NCI-H524 (cell line): ENCODE measurements around the gene LDLRAD4.

Experiments
- DNase-seq, 2 experiments: peaks; one replicate each; lab custom pipeline; 2025; lab: John Stamatoyannopoulos, UW

Gene LDLRAD4

DNA sequence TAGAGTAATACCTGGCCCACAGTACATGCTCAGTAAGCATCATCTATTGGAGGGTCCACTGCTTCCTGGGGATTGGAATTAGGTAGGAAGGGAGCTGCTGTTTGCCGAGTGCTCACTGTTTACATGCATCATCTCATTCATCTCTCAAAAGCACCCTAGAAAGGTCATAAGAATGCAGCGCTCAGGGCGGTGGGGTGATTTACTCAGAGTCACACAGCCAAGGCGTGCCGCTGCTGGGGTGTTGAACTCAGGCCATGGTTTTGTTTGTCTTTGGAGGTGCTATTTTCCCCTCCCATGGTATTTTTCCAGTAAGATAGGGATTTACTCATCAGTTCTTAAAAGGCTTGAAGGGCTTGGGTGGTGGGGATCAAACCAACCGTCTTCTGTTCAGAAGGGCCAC is 227.5 kb downstream of the LDLRAD4 start:
- DNase-seq = no peak

GRCh38 chr18:13446610-13447461 is 228.3 kb downstream of the LDLRAD4 start:
- peak in 1 of 2 experiments; percentile 48 for DNase-seq

DNA sequence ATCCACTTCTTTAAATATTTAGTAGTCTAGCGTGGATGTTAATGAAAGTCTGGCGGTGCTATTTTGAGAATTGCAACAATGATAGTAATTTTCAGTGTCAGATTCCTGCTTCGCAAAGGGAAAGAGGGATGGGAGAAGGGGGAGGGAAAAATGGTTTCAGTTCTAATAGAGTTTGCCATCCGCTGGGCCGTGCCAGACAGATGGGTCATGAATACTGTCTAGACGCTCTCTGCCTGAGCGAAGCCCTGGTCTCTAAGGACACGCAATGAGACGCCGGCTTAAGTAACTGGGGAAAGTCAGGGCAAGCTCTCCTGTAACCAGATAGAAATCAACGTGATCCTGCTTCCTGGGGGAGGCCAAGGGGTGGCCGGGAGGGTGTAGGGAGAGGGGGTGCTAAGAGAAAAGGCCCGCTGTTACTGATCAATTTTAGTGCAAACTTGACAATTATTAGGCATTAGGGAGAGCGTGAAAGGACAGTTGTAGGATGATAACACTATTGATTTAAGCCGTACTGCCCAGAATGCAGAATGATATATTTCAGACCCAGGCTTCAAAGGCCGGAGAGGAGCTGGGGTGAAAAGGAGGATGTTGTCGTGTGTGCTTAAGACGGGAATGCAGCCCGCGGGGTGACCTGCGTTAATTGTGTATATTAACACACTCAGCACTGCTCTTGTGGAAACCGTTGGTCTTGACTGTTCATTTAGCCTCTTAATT is 229.2 kb downstream of the LDLRAD4 start:
- DNase-seq = peak; percentile 58 to 82

DNA sequence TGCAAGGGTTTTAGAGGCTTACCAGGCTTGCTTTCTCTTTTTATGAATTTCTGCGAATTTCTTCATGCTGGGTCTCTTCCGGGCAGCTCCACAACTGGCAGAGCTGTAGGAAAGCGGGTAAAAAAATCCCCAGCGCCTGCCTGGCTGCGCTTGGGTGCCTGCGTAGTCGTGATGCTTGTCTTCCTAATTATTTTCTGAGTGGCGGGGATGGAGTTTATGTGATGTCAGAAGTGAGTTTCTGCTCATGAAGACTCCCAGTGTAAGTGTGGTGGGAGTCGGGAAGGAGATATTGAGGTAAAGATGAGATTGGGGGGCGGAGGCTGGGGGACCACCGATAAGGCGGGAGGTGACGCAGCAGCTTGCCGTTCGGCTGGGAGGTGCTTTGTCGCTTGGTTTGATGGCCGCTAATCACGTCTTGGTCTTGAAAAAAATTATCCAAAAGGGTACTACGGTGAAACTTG is 229.8 kb downstream of the LDLRAD4 start:
- no peak for DNase-seq

DNA sequence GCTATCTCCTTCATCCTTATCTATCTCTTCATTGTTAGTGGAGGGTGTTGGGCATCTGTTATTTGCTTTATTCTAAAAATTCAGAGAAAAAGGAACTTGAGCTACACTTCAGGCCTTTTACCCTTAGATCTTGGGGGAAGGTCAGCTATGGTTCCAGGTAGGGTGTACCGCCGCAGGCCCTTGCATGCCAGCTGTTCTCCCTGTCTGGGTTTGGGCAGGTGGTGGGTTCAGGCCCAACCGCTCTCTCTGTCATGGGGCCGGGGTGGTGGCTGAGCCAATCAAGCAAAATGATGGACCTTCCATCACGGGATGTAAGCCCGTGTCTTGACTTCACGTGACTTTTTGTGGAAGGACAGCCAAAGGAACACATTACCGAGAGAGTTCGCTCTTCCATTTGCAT is 231.1 kb downstream of the LDLRAD4 start:
- DNase-seq = no peak

GRCh38 chr18:13450289-13451212 is 232.0 kb downstream of the LDLRAD4 start:
- no peak for DNase-seq

- no peak for DNase-seq
Observed at GRCh38 chr18:13451213-13451540, 232.6 kb downstream of the LDLRAD4 start.

- DNase-seq = no peak
Observed at GRCh38 chr18:13451661-13452387, 233.3 kb downstream of the LDLRAD4 start.

DNA sequence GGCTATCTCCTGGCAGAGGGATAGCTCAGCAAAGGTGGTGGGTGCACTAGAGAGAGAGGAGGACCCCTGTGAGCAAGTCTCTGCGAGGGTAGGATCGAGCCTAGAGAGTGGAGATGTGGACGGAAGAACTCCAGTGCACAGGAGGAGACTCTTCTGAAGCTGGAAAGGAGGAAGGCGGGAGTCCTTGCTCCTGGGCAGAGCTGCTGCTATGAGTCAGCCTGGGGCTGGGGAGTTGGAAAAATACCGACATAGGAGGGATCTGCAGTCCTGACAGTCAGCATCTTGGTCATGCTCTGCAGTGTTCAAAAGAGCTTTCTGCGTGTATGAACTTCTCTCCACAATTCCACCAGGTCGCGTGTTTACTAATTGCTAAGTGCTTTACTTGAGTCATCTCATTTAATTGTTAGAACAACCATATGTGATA is 233.8 kb downstream of the LDLRAD4 start:
- DNase-seq = no peak

- no peak for DNase-seq
Observed at GRCh38 chr18:13452871-13453680, 234.5 kb downstream of the LDLRAD4 start.

DNA sequence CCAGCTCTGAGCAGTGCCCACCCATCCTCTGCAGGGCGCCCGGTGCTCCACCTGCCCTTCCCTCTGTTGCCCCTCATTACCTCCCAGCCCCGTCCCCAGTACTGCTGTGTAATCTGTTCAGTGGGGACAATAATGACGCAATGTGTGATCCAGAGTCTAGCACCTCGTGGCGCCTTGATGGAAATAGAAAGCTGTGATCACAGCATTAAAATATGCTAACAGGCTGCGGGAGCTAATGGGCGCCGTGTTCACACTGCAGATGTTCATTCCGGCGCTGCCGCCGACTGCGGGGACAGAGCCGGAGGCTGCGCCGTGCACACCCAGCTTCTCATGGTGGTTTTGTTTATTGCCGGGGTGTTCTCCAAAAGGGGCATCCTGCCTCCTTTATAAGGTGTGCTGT is 235.2 kb downstream of the LDLRAD4 start:
- DNase-seq = no peak

DNA sequence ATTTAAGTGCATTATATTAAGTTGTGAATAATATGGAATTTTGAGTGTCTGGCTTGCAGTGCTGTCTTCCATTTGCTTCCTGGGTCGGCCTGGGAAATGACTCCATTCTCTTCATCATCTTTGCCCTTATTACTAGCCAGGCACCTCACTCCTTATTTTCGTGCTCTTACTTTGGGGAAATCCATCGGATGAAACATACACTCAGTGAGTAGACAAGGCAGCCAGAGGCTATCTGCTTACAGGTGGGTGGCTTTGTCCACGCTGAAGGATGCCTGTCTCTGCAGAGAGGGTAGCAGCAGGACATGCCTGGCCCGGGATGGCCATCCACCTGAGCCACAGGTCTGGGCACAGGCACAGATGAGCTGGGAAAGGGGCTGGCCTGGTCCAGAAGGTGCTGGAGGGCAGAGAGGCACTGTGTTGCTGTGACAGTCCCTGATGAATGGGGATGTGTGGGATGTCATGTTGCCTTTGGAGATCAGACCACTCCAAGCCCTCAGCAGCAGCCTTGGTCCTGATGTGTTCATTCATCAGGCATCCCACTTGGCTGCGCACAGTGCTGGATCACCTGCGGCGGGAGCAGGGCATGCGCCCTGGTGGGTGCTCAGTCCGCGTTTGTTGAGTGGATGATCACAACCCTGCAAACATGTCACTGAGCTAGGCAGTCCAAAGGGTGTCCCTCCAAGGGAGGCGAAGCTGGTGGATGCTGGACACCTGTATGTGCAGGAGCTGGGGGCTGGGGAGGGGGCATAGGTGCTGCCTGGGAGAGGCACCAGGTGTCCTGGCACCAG is 236.0 kb downstream of the LDLRAD4 start:
- no peak for DNase-seq

DNA sequence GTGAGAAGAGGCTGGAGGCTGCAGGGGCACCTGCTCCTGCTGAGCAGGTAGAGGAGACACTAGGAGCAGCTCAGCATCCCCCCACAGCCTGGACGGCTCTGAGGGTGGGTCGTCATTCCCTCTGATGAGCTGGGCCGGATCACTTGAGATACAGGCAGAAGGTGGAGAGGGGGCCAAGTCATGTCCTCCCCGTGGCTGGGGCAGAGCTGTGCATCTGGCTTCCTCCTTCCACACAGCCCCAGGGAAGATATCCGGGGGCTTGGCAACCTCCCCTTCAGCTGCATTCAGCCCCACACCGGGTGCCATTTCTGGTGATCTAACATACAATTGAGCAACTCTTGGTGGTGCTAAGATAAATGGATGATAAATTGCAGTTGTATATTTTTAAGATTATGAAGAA is 236.9 kb downstream of the LDLRAD4 start:
- no peak for DNase-seq

GRCh38 chr18:13455960-13456481 is 237.5 kb downstream of the LDLRAD4 start:
- DNase-seq = no peak

- DNase-seq = no peak
Observed at GRCh38 chr18:13456736-13457271, 238.2 kb downstream of the LDLRAD4 start.

GRCh38 chr18:13457327-13457726 is 238.8 kb downstream of the LDLRAD4 start:
- DNase-seq = no peak

DNA sequence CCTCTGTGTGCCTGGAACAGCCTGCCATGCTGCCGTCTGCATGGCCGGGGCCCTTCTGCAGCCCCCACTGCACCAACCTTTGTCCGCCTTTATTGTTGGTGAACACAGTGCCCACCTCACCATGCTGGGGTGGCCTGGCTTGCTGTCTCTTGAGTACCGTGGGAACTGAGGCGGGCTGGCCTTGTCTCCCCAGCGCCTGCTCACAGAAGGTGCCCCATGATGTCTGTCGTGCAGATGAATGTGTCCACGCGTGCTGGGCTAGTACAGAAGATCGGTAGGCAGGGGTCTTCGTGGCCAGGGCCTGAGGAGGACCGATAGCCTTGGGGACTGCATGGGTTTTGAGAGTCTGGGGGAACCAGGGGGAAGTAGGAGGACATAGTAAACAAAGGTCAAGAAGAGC is 242.4 kb downstream of the LDLRAD4 start:
- DNase-seq = no peak

DNA sequence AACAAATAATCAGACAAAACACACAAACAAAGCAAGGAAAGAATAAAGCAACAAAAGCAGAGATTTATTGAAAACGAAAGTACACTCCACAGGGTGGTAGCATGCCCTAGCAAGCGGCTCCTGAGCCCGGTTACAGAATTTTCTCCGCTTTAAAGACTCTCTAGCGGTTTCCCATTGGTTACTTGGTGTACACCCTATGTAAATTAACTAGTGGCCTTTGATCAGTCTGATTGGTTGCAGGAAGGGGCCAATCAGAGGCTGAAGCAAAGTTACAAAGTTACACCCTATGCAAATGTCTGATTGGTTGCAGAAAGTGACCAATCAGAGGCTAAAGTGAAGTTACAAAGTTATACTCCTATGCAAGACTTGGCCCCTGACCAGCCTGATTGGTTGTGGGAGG is 242.9 kb downstream of the LDLRAD4 start:
- DNase-seq = no peak

DNA sequence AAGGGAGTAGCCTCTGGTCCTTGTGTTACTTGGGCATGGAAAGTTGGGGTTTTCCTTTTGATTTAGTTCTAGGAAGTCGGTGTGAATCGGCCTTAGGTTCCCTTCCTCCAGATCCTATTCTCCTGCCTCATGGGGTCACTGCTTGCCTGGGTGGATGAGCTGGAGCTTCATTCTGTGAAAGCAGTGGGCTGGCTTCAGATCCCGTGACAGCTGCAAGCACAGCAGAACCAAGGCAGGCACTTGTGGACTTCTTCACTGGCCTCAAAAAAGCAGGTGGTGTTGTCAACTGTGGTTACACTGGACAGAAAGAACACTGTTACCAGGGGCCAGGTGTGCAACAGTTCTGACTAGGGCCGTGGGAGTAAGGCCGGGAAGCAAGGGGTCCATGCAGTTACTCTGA is 243.4 kb downstream of the LDLRAD4 start:
- no peak for DNase-seq
